ENCODE data around the gene GOLGA5.

- TF ChIP-seq CTCF (conservative IDR thresholded peaks at IDR 0.05; ENCODE audit: low read depth, low read length) (no peak), EZH2 (IDR thresholded peaks at IDR 0.05; ENCODE audit: low read length, unreplicated experiment) (no peak), EZH2phosphoT487 (IDR thresholded peaks at IDR 0.05; ENCODE audit: borderline replicate concordance, low read length) (no peak)
Measured at GRCh38 chr14:92832137-92832700, 38.1 kb downstream of the GOLGA5 start.

All from PC-3 (cell line).